T-helper 2 cell treated with Interferon-gamma antibody and Interleukin-4, amounts not matched to agents 5 μg/mL and 100 μg/mL, for 36 hours (primary cell): ENCODE measurements around the gene GSTM1.

Experiments used
- DNase-seq: peaks from one replicate; pipeline ENCODE4 v3.0.0; 2021; ENCODE audit warnings: low spot score
- H3K27ac Mint-ChIP-seq: one replicate; pipeline ENCODE4 v1.8.0; 2021; ENCODE audit warnings: mild to moderate bottlenecking, mixed read lengths
- H3K27me3 Mint-ChIP-seq: one replicate; pipeline ENCODE4 v1.8.0; 2021; ENCODE audit warnings: low read depth, mixed read lengths
- H3K36me3 Mint-ChIP-seq: one replicate; pipeline ENCODE4 v1.8.0; 2021; ENCODE audit warnings: low read depth, mixed read lengths
- H3K4me1 Mint-ChIP-seq: one replicate; pipeline ENCODE4 v1.8.0; 2021; ENCODE audit warnings: low read depth, mixed read lengths
- H3K4me3 Mint-ChIP-seq: one replicate; pipeline ENCODE4 v1.8.0; 2022; ENCODE audit warnings: mild to moderate bottlenecking, moderate library complexity, mixed read lengths
- H3K9me3 Mint-ChIP-seq: one replicate; pipeline ENCODE4 v1.8.0; 2021; ENCODE audit warnings: mixed read lengths

Gene GSTM1

DNA sequence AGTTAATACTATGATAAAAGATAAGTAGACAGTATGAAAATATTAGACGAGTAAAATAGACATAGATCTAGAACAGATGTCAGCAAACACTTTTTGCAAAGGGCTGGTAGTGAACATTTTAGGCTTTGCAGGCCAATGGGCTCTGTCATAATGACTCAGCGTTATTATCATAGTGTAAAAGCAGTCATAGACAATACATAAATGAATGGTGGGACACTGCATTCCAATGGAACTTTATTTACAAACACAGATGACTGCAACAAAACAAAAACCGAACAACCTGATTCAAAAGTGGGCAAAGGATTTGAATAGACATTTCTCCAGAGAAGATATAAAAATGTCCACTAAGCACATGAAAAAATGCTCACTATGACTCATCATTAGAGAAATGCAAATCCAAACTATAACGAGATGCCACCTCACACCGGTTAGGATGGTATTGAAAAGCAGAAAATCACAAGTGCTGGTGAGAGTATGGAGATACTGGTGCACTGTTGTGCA lies 31.8 kb downstream of the GSTM1 start:
- Mint-ChIP-seq H3K36me3 (no peaks in the 10 kb centered on the region), H3K27ac (no peak overlapping the region), H3K9me3 (no peaks in the 10 kb centered on the region), H3K4me1 (no peaks in the 10 kb centered on the region), H3K27me3 (peaks cover 3% of the 10 kb centered on the region), H3K4me3 (no peak overlapping the region)
- DNase-seq = no peak

DNA sequence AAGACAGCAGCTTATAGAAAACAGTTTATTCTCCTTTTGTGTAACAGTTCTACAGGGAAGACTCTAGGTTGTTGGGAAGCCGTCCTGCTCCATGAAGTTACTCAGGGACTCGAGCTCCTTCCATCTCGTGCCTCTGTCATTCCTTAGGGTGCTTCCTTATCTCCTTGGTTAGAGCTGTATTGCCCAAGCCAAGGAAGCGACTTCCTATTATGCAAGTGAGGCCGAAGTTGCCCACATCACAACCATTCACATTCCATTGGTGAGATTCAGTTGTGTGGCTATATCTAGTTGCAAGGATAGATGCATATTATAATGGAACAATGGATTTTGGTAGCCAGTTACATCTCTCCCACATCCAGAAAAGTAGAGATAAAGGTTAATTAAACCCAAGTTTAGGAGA lies 33.4 kb downstream of the GSTM1 start:
- Mint-ChIP-seq H3K4me3 (no peak overlapping the region), H3K27me3 (peaks cover 11% of the 10 kb centered on the region), H3K4me1 (no peaks in the 10 kb centered on the region), H3K36me3 (no peaks in the 10 kb centered on the region), H3K27ac (no peak overlapping the region), H3K9me3 (no peaks in the 10 kb centered on the region)
- no peak for DNase-seq

DNA sequence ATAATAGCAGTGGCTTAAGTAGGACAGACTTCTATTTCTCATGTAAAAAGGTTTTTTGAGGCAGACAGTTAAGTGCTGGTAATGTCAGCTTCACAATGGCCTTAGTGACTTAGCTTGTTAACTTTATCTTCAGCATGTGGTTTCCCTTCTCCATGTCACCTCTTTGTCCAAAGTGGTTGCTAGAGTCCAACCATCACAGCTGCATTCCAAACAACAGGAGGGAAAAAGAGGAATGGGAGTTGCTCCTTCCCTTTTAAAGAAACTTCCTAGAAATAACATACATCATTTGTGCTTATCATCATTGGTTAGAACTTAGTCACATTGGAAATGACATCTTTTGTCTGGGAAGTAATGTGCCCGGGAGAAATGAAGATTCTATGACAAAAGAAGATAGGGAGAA lies 34.4 kb downstream of the GSTM1 start:
- Mint-ChIP-seq H3K9me3 (no peaks in the 10 kb centered on the region), H3K27ac (no peak overlapping the region), H3K36me3 (no peaks in the 10 kb centered on the region), H3K4me1 (no peaks in the 10 kb centered on the region), H3K4me3 (no peak overlapping the region), H3K27me3 (peaks cover 13% of the 10 kb centered on the region)
- no peak for DNase-seq

GRCh38 chr1:109722908-109723691 lies 35.5 kb downstream of the GSTM1 start:
- no peaks in the 10 kb centered on the region for H3K36me3 Mint-ChIP-seq
- H3K4me3 Mint-ChIP-seq = no peak overlapping the region
- no peaks in the 10 kb centered on the region for H3K9me3 Mint-ChIP-seq
- peaks cover 16% of the 10 kb centered on the region for H3K27me3 Mint-ChIP-seq
- DNase-seq = no peak
- no peak overlapping the region for H3K27ac Mint-ChIP-seq
- H3K4me1 Mint-ChIP-seq = no peaks in the 10 kb centered on the region

- Mint-ChIP-seq H3K27me3 (peaks cover 16% of the 10 kb centered on the region), H3K4me3 (no peak overlapping the region), H3K27ac (no peak overlapping the region), H3K36me3 (no peaks in the 10 kb centered on the region), H3K4me1 (no peaks in the 10 kb centered on the region), H3K9me3 (no peaks in the 10 kb centered on the region)
- no peak for DNase-seq
Measured at GRCh38 chr1:109724933-109725332, 37.3 kb downstream of the GSTM1 start.

DNA sequence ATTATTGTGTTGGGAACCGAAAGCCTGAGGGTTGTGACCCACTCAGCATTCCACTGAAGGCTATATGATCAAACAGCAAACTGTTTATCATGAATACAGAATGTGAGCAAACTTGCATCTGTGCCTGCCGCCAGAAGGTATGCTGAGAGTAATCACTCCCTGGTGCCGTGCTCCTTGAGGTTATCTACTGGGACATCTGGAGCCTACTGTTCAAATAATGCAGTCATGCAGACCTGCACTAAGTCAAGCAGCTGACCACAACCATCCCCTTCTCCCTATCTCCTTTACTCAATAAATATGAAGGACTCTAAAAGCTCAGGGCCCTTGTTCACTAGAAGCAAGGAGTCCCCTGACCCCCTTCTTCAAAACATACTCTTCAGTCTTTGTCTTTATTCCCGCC lies 37.9 kb downstream of the GSTM1 start:
- H3K4me1 Mint-ChIP-seq = no peaks in the 10 kb centered on the region
- H3K27ac Mint-ChIP-seq = no peak overlapping the region
- DNase-seq = no peak
- H3K4me3 Mint-ChIP-seq = no peak overlapping the region
- H3K27me3 Mint-ChIP-seq = peaks cover 16% of the 10 kb centered on the region
- H3K36me3 Mint-ChIP-seq = no peaks in the 10 kb centered on the region
- H3K9me3 Mint-ChIP-seq = no peaks in the 10 kb centered on the region

GRCh38 chr1:109726007-109726406 lies 38.4 kb downstream of the GSTM1 start:
- DNase-seq = no peak
- Mint-ChIP-seq H3K36me3 (no peaks in the 10 kb centered on the region), H3K4me3 (no peak overlapping the region), H3K9me3 (no peaks in the 10 kb centered on the region), H3K27ac (no peak overlapping the region), H3K4me1 (no peaks in the 10 kb centered on the region), H3K27me3 (peaks cover 19% of the 10 kb centered on the region)

DNA sequence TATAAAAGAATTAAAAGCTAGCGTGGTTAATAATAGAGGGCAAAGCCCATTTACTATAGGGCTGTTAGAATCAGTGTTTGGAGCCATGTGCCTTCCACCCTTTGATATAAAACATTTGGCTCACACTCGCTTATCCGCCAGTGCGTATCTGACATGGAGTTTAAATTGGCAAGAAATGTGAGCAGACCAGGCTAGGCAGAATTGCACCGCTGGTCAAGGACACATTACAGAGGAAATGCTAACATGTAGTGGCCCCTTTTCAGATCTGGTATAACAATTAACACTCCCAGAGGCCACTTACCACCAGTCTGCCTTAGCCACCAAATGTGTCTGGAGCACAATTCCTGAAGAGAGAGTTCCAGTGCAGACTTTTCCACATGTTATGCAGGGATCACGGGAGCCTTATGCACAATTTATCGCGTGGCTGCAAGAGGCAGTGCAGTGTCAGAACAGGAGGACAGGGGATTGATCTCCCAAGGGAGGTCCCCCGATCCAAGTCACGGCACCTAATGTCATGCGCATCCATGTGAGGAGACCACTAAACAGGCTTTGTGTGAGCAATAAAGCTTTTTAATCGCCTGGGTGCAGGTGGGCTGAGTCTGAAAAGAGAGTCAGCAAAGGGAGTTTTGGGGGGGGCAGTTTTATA lies 39.2 kb downstream of the GSTM1 start:
- no peak overlapping the region for H3K4me3 Mint-ChIP-seq
- H3K4me1 Mint-ChIP-seq = no peaks in the 10 kb centered on the region
- no peaks in the 10 kb centered on the region for H3K9me3 Mint-ChIP-seq

DNA sequence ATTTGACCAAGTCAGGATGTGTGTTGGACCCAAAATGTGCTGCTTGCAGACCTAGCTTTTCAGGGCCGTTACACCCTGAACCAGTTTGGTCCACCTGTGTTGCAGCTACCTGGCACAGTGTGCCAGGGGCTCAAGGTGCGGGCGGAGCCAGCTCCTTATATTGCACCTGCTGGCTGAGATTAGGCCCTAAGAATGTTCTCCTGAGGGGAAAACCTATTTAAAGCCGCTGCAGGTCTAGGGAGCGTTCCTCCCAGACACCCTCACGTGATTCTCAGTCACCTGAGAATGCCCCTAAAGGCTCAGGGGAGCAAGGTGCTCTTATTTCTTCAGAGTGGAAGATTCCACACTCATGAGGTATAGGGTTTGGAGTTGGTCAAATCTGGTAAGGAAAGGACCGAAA lies 41.3 kb downstream of the GSTM1 start:
- H3K9me3 Mint-ChIP-seq = no peaks in the 10 kb centered on the region
- DNase-seq = no peak
- H3K4me1 Mint-ChIP-seq = no peaks in the 10 kb centered on the region
- no peak overlapping the region for H3K27ac Mint-ChIP-seq
- no peak overlapping the region for H3K4me3 Mint-ChIP-seq
- H3K27me3 Mint-ChIP-seq = peaks cover 18% of the 10 kb centered on the region
- H3K36me3 Mint-ChIP-seq = no peaks in the 10 kb centered on the region

More for the DNA sequence above, 39.2 kb downstream of the GSTM1 start:
- Mint-ChIP-seq H3K27me3 (peaks cover 19% of the 10 kb centered on the region), H3K27ac (no peak overlapping the region), H3K36me3 (no peaks in the 10 kb centered on the region)
- DNase-seq = no peak

DNA sequence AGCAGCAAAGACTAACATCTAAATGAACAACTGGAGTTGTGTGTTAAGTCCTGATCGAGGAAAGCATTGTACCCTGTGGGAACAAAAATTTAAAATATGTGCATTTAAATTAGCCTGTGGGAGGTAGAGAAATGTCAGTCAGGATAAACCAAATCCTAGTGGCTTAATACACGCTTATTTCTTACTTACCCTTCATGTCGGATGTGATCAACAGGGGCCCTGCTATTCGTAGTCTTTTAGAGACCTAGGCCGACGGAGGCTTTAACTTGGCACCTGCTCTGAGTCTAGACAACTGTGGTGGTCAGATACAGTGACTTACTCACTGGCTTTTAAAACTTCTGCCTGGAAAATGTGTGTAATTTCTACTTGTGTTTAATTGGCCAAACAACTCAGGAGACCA lies 43.0 kb downstream of the GSTM1 start:
- no peak overlapping the region for H3K4me3 Mint-ChIP-seq
- no peaks in the 10 kb centered on the region for H3K9me3 Mint-ChIP-seq
- DNase-seq = no peak
- no peaks in the 10 kb centered on the region for H3K4me1 Mint-ChIP-seq
- no peak overlapping the region for H3K27ac Mint-ChIP-seq
- H3K27me3 Mint-ChIP-seq = peaks cover 16% of the 10 kb centered on the region
- H3K36me3 Mint-ChIP-seq = no peaks in the 10 kb centered on the region

DNA sequence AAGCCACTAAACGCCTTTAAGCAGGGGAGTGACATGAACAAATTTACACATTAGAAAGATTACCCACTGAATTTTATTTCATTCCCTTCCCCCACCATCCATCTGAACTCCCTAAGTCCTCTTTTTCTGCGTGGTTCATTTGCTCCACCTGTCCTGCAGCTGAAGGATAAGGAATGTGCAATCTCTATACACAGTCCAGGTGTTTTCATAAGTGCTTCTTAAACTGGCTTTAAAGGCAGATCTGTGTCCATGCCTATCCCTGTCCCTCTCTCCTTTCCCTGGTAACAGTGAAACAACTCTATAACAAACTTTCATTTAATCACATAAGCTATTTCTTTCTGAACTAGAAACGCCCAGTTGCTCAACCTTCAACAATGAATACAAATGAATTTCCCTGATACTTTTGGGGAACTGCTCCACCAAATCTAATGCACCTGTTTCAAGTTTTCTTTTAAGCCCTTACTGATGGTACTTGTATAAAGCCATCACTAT lies 44.8 kb downstream of the GSTM1 start:
- H3K36me3 Mint-ChIP-seq = no peaks in the 10 kb centered on the region
- no peak for DNase-seq
- H3K27ac Mint-ChIP-seq = no peak overlapping the region
- H3K4me1 Mint-ChIP-seq = no peaks in the 10 kb centered on the region
- H3K27me3 Mint-ChIP-seq = peaks cover 7% of the 10 kb centered on the region
- no peak overlapping the region for H3K4me3 Mint-ChIP-seq
- H3K9me3 Mint-ChIP-seq = no peaks in the 10 kb centered on the region

DNA sequence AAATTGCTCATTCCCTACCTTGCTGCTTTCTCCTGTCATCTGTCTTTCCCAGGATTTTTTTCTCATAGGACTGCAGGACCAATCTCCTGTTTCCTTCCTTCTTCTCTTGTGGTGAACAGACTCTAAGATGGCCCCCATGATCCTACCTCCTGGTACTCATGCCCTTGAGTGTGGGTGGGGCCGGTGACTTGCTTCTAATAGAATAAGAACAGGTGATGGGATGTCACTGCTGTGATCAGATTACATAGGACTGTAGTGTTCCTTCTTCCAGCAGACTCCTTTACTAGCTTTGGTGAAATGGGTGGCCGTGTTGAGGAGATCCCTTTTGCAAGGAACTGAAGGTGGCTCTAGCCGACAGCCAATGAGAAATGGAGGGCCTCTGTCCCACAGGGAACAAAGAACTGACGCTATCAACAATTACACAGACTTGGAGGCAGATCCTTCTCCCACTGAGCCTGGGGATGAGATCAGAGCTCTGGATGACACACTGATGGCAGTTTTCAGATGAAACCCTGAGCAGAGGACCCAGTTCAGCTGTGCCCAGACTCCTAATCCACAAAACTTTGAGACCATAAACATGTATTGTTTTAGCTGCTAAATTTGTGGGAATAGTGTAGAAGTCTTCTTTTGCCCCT lies 45.7 kb downstream of the GSTM1 start:
- H3K27ac Mint-ChIP-seq = no peak overlapping the region

DNA sequence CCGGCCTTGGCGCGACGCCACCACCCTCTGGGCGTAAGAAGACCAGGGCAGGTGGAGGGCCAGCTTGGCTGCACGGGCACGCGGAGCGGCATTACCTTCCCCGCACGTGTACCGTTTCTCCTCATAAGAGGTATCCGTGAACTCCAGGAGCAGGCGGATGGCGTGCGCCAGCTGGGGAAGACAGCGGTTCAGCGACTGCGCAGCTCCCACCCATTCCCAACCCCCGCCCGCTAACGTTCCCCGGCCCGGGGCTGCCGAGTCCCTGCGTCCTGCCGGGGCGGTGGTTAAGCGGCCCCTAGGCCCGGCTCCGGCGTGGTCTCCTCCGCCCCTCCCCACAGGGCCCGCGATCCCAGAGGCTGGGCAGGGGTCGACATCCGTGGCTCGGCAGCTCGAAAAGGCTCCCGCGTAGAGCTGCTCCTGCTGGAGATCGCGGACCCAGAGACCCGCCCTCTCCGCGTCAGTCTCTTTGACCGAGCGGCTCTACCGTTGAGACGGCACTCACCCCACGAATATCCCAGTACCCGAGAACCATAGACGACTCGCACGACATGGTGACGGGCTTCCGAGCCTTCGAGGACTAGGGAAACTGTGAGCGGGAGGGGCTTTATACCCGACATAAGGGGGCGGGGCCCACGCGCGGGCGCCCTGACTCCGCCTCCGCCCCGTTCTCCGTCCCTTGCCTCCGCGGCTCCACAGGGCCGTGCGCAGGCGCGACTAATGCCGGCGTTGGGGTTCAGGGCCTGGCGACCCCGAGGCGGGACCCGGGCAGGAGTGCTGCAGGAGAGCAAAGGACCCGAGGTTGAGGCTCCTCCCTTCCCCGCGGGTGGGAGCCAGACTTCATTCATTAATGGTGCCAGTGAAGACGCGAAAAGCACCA lies 52.4 kb downstream of the GSTM1 start:
- H3K9me3 Mint-ChIP-seq = no peaks in the 10 kb centered on the region
- peak overlapping the region; percentile 81 for H3K27ac Mint-ChIP-seq
- no peaks in the 10 kb centered on the region for H3K36me3 Mint-ChIP-seq
- peaks cover 35% of the 10 kb centered on the region for H3K27me3 Mint-ChIP-seq
- DNase-seq = peak; percentile 81
- H3K4me3 Mint-ChIP-seq = peak overlapping the region; percentile 65
- peaks cover 11% of the 10 kb centered on the region for H3K4me1 Mint-ChIP-seq

More for the DNA sequence above, 45.7 kb downstream of the GSTM1 start:
- no peaks in the 10 kb centered on the region for H3K36me3 Mint-ChIP-seq
- H3K4me3 Mint-ChIP-seq = no peak overlapping the region
- no peaks in the 10 kb centered on the region for H3K4me1 Mint-ChIP-seq
- no peak for DNase-seq
- no peaks in the 10 kb centered on the region for H3K9me3 Mint-ChIP-seq
- peaks cover 9% of the 10 kb centered on the region for H3K27me3 Mint-ChIP-seq
